GM19438 (cell line): ENCODE results near the gene CEP72.

Experiments
- ATAC-seq: cut with Tn5 transposase; IDR thresholded peaks from one replicate; pipeline ENCODE4 v1.9.1; 2021; ENCODE audit warnings: low read depth; ENCODE audit not compliant: unreplicated experiment

CEP72 gene

DNA sequence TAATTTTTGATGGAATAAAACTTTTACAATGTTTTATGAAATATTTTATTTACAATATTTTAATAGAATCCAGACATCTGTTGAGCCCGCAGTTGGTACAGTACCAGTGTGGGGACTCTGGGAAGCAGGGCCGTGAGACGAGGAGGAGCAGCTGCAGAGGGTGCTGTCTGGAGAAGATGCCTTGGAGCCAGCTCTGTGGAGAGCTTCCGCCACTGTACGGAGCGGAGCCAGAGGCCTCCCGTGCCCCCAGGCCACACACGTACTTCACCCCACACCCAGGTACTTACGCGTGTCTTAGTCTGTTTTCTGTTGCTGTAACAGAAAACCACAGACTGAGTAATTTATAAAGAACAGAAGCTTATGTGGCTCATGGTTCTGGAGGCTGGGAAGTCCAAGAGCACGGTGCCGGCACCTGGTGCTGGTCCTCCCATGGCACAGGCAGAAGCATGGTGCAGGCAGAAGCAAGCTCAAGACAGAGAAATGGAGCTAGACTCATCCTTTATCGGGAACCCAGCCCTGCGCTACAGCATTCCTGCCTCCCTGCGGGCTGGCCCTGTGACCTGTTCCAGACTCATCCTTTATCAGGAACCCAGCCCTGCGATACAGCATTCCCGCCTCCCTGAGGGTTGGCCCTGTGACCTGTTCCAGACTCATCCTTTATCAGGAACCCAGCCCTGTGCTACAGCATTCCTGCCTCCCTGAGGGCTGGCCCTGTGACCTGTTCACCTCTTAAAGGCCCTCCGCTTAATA lies 23.3 kb downstream of the CEP72 start:
- ATAC-seq = no peak

DNA sequence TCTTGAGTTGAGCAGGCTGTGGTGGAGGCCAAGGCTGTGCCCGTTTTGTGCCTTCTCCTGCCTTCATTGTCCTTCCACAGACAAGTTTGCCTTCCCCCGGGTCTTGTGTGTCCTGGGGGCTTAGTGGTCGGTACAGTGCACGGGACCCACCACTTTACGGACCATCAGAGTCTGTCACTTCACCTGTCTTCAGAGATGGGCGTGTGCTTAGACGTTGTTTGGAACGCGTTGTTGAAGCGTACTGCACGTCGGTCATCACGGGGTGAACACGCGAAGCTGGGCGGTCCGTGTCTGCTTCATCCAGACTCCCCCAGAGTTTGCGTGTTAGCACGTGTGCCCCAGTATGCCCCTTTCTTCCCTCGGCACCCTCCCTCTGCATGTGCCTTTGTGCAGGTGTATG lies 24.8 kb downstream of the CEP72 start:
- no peak for ATAC-seq

DNA sequence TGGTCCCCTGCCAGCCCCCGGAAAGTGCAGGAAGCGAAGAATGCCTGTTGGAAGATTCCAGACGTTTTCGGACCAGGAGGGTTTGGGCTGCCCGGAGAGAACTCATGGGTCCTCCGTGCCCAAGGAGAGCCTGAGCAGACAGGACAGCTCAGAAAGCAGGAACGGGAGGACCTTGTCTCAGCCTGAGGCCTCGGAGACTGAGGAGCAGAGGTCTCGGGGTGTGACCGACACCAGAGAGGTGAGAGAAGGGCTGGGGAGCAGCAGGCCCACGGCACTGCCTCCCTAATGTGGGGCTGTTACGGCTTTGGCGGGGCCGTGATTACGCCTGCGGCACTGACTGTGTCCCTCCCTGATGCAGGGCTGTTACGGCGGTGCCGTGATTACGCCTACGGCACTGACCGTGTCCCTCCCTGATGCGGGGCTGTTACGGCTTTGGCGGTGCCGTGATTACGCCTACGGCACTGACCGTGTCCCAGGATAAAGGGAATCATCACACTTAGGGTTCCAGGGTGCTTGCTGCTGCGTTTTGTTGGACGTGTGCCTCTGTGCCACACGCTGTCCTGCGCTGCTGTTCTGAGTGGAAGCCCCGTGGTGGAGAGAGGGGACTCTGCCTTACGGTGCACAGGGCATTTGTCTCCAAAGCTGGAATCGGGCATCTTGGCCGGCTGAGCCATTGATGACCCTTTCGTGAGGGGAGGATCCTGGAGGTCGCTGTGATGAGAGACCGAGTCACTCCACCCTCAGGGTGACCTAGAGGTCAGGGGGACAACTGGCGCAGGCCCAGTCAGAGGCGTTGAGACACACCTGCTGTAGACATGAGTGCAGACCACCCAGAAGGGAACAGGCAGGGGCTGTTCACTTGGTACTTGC lies 25.7 kb downstream of the CEP72 start:
- ATAC-seq = no peak

DNA sequence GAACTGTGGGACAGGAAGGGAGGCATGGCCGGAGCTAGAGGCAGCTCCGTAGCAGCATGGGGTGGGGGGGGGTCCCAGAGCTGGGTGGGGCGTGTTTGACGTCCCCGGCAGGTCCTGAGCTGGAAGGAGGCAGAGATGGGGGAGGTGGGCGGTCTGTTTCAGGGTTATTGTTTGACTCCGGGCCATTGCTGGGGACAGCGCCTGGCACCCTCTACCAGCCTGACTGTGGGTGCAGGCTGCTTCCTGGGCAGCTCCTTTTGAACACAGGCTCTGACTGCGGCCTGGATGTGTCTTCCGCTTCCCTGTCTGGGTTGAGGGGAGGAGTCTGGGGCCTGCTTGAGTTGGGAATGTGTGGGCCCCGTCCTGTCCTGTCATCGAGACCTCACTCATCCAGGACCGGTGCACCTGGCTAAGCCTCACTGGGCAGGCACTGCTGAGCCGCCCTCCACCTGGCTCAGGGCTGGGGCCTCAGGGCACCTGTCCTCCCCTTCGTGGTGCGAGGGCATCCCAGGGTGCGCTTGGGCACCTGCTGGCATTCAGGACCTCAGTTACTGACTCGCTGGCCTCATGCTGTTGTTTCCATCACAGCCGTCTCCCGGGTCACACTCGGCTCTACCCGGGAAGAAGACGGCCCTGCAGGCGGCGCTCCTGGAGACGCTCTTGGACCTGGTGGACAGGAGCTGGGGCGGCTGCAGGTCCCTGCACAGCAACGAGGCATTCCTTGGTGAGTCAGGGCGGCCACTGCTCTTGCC lies 26.5 kb downstream of the CEP72 start:
- ATAC-seq = no peak

DNA sequence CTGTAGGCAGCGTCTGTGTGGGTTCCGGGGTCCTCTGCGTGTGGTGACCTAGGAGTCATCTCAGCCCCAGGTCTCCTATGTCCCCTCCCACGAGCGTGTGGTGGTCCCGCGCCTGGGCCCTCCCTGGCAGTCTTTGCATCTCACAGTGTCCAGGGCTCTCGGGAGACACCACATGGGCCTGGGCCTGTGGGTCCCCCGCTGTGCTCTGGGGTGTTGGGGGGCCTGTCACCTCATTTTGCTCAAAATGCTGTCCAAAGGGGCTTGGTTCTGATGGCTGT lies 27.1 kb downstream of the CEP72 start:
- no peak for ATAC-seq

DNA sequence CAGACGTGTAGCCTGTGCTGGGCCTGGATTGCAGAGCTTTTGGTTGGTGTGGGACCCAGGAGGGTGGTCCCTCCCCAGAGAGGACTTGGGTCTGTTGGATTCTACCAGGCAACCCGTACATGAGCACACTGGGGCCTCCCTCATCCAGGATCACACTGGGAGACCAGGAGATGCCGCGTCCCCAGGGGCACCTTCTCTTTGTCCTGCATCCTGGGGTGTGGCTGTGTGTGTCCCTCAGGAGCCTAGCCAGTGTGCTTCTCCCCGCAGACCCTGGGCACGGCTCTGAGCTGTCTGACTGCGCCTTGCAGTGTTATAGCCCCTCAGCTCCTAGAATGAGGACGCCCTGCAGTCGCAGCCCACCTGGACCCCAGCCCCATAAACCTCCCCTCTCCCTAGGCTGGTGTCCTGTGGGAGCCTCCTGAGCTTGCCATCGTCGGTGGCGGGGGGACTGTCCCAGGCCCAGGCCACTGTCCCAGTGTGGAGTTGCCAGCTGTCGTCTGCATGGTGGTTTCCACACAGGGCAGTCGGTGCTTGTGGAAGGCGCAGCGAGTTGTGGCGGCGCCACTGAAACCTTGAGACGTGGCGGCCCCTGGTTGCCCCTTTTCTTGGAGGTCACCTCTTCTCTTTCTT lies 27.6 kb downstream of the CEP72 start:
- no peak for ATAC-seq

DNA sequence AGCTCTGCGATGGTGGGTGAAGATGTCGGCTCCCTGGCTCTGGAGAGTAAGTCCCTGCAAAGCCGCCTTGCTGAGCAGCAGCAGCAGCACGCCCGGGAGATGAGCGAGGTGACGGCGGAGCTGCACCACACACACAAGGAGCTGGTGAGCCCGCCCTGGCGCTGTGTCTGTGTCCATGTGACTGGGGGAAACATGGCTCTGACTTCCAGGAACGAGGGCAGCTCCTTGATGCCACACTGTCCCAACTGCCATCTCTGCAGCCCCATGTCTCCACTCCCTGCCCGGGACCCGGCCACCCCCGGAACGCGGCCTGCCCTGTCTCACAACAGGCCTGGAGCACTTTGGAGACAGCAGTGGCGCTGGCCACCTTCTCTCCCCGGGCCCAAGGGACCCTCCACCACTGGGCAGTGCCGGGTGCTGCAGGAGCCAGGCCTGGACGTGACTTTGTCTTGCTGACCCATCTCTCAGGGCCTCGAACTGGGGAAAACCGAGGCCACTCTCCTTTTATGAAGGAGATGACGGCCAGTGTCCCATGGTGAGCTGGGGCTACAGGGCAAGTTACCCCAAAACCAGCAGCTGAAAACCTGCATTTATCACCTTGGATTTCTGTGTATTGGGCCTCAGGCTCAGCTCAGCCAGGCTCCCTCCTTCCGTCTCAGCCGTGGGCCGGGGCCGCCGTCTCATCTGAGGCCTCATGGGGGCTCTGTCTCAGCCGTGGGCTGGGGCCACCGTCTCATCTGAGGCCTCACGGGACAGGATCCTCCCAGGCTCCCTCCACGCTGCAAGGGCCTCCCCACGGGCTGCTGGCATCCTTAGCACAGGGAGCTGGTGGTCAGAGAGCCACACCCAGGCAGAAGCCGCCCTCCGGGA lies 28.6 kb downstream of the CEP72 start:
- ATAC-seq = no peak

DNA sequence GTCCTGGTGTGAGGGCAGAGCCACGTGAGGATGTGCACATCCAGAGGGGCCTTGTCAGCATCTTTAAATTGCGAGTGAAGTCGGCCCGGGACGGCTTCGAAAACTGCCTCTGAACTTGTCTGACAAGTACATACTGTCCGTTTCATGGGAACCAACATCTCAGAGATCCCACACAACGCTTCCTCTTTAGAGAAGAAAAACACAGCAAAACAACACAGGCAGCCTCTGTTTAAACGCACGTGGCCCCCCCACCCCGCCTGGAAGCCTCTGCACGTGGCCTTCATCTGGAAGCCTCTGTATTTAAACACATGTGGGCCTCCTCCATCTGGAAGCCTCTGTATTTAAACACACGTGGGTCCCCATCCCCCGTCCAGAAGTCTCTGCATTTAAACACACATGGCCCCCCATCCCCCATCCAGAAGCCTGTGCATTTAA lies 29.2 kb downstream of the CEP72 start:
- no peak for ATAC-seq

DNA sequence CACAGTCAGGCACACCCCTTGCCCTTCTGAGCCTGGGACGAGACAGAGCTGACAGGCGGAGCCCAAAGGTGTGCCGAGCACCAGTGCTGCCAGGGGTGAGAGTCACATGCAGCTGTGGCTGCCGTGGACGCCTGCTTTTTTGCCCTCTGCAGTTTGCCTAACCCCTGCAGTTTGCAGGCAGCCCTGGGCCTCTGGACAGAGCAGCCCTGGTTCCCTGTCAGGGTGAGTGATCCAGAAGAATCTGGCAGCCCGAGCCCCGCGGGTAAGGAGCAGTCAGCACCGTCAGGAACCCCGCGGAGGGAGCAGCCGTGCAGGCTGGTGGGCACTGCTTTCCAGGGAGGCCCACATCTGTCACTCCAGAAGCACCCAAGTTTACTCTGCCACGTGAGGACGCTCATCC lies 30.3 kb downstream of the CEP72 start:
- no peak for ATAC-seq

DNA sequence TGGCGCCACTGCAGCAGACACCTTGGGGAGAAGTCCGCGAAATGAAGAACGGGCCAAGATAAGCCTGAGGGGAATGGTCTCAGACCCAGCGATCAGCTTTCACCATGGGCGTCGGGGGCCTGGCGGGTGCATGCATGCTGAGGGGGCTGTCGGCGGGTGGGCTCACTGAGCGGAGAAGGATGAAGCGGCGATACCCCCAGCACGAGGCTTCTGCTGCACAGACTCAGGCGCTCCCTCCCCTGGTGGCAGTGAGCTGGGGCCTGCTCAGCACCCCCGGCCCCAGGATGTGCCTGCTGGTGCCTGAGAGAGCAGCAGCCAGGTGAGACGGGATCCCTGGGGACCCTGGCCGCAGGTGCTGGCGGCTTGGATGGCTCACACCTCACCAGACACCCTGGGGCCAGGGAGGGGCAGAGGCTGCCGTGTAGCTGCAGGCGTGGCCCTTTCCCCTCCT lies 31.2 kb downstream of the CEP72 start:
- ATAC-seq = peak; percentile 43

DNA sequence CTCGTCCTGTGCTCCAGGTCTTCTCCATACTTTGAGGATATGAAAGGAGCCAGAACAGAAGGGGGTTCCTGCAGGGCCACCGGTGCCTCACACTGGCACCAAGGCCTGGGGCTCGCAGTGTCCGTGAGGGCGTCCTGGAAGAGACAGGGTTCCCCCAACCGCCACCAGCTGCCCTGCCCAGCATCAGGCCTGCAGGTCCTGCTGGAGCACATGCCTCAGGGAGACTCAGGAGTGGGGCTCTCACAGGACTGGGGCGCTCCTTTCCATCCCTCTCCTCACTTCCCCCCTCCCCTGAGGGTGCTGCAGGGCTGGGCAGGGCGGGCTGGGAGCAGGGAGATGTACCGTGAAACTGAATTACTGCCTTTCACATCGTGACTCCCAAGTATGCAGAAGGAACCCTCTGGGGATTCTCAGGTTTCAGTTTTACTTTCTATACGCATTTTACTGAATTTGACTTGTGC lies 31.7 kb downstream of the CEP72 start:
- peak; percentile 76 for ATAC-seq

DNA sequence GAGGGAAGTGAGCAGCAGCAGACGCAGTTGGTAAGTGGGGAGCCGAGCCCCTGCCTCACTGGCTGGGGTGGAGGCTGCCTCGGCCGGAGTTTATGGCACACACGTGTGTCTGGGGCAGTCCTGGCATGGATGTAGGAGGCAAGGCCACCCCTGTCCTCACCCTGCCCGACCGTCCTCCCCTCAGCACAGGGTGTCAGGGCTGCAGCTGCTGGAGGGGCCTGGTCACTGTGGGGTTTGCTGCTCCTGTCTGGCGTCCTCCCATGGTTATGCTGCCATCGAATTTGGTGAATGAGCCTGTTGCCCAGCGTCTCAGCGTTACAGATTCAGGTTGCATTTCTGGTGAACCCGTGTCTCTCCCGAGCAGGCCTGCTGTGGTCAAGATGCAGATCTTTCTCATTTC lies 32.4 kb downstream of the CEP72 start:
- ATAC-seq = no peak

DNA sequence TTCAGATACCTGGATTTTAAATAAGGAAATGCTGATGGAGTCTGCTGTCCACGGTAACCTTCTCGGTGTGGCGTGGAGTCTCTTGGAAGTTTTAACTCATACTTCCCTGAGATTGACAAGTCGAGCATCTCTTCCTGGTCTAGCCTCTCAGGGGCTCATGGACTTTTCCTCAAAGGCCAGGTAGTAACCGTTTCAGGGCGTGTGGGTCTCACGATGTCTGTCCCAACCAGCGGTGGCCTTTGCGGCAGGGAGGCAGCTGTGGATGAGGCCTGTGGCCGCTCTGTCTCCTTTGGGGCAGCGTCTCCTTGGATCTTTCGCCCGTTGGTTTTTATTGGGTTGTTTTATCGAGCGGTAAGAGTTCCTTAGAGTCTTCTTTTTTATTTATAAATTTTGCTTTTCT lies 32.8 kb downstream of the CEP72 start:
- no peak for ATAC-seq

DNA sequence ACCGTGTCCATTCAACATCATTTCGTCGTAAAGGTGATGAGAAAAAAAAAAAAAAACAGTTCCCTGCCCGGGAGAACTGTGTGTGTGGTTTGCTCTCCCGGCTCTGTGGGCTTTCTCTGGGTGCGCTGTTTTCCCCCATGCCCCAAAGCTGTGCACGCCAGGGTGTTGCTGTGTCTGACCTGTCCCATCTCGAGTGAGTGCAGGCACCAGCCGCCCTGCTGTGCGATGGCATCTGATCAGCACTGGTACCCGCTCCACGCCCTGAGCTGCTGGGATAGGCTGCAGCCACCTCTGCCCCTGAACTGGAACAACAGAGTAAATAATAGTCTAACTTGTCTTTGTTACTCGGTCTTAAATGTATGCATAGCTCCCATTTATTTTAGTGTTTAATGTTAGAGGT lies 33.3 kb downstream of the CEP72 start:
- no peak for ATAC-seq

DNA sequence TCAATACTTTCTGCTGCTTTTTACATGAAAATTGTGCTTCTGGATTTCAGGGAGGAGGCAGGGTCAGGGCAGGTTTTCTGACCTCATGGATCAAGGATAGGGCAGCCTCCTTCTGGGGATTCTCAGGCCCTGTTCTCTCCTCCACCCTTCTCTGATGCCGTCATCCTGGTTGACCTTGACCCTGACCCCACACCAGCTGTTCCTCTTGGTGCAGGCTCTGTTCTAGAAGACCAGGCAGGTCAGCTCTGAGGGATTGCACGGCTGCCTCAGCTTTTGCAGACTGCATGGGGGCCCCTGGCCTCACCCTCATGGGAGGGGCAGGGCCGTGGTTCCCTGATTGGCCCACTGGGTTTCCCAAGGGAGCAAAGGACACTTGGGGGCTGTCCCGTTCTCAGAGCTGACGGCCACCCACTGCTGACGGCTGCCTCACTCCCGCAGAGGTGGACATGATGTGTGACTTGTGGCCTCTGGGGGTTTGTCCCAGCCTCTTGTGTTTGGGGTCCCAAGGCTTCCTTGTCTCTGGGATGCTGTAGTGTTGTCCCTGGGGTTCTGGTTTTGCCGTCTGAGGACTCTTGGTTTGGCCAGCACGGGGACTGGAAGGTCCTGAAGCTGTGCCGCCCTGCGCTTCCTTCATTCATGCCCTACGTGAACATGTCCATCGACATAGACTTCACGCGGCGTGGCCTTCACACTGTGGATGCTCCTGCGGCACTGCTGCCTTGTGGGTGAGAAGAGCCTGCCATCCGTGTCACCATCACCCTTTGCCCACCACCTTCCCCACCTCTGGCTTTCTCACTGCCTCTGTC lies 34.5 kb downstream of the CEP72 start:
- ATAC-seq = no peak

DNA sequence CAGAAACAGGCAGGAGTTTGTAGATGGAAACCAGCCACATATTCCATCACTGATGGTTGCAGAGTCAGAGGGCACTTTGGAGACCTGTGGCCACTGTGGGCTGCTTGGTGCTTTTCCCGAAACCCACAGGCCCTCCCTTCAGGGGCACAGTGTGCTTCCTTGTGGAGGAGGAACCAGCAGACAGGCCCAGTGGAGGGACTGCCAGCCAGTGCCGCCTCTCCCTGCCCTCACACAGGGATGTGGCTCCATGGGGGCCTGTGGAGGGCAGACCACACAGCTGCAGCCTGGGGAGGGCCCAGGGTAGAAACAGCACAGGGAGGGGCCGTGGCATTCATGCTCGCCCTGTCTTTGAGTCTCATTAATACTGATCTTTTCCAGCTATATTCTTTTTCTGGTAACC lies 35.2 kb downstream of the CEP72 start:
- no peak for ATAC-seq

DNA sequence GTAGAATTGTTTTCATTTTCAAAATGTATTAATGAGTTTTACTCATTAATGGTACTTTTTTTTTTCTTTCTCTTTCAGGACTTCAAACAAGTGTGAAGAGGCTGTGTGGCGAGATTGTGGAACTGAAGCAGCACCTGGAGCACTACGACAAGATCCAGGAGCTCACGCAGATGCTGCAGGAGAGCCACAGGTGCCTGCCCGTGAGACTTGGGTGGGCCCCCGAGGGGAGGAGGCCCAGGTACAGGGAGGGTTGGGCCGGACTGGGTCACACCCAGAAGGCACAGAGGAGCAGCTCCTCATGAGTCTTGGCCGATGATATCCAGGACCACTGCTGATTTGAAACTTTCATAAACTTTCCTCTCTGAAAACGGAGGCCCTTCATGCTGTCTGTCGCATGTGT lies 35.6 kb downstream of the CEP72 start:
- ATAC-seq = no peak

DNA sequence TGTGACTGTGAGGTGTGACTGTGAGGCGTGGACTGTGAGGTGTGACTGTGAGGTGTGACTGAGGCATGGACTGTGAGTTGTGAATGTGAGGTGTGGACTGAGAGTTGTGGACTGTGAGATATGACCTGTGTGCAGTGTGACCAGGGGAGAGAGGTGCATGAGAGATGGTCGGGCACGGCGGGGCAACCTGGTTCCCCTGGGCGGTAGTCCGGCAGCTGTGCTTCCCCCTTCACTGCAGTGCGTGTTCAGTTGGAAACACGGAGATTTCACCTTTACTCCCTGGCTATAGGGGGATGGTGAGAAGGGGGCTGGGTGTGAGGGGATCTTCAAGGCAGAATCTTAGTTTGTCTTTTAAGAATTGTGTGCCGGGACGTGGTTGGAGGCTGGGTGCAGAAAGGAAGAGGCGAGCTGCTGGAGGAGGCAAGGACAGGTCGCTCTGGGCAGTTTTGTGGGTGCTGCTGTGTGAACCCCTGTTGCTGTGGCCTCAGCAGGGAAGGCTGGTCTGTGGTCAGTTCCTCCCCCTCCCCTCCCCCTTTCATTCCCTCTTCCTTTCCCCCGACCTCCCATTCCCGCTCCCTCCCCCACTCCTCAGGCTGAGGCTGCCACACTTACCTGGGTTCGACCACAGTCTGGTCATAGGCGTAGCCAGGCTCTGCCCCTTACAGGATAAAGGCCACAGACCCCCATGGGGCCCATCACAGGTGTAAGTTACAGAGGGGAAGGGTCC lies 39.3 kb downstream of the CEP72 start:
- no peak for ATAC-seq
